ENCODE results near the gene OR7G3. TPM values are rescaled to one million over a fixed set of nuclear protein-coding genes. Genes with fewer than 3 reads are reported as not detected.

Gene OR7G3
- total RNA-seq, 1 experiment from 2014 or later = not detected

DNA sequence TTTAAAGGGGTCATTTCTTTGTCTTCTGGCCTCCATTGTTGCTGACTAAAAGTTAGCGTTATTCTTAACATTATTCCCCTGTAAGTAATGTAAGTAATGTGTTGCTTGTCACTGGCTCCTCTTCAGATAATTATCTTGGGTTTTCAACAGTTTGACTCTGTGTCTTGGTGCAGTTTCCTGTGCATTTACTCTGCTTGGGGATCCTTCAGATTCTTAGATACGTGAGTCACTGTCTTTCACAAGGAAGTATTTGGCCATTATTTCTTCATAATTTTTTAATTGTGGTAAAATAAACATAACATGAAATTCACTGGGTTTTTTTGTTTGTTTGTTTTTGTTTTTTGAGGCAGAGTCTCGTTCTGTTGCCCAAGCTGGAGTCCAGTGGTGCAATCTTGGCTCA is 38.5 kb upstream of the OR7G3 start:
- Histone ChIP-seq H3K18ac (ENCODE audit: insufficient read length, low read depth, low read length) (no peak overlapping the region), H3K27ac (ENCODE audit: insufficient read length, low read depth, low read length) (no peak overlapping the region), H3K79me2 (ENCODE audit: insufficient read depth, low read length) (no peaks in the 10 kb centered on the region), H3K56ac (ENCODE audit: insufficient read length, low read depth, low read length) (no peak overlapping the region), H2AK5ac (ENCODE audit: insufficient read length, low read length) (no peak overlapping the region), H3K27me3 (ENCODE audit: insufficient read depth, low read length) (no peaks in the 10 kb centered on the region), H4K8ac (replicated peaks; ENCODE audit: insufficient read length, low read depth, low read length) (no peak overlapping the region), H3K4me2 (ENCODE audit: insufficient read depth, insufficient read length, low read length) (no peak overlapping the region), H2BK5ac (ENCODE audit: insufficient read length, low read length) (no peak overlapping the region), H3K79me1 (ENCODE audit: insufficient read depth, low read depth, low read length, poor library complexity, severe bottlenecking) (peaks cover 8% of the 10 kb centered on the region), H4K91ac (ENCODE audit: insufficient read length, low read depth, low read length) (no peak overlapping the region), H2AFZ (ENCODE audit: low read length) (no peak overlapping the region), H2BK20ac (ENCODE audit: low read depth, low read length, poor library complexity, severe bottlenecking) (no peak overlapping the region), H3K4me1 (ENCODE audit: insufficient read depth, low read length) (no peaks in the 10 kb centered on the region), H4K20me1 (ENCODE audit: control insufficient read depth, insufficient read depth, insufficient read length) (no peaks in the 10 kb centered on the region), H3K14ac (ENCODE audit: insufficient read depth, low read length) (no peak overlapping the region), H3K4ac (ENCODE audit: low read depth, low read length) (no peak overlapping the region), H2BK15ac (ENCODE audit: low read depth, low read length) (no peak overlapping the region), H3K9me3 (ENCODE audit: control insufficient read depth, low read depth, low read length) (no peaks in the 10 kb centered on the region), H2BK12ac (ENCODE audit: insufficient read length, low read depth, low read length) (no peak overlapping the region), H2BK120ac (ENCODE audit: low read depth, low read length, poor library complexity, severe bottlenecking) (no peak overlapping the region), H3K23me2 (ENCODE audit: insufficient read length, low read depth, low read length, poor library complexity, severe bottlenecking) (no peaks in the 10 kb centered on the region), H3T11ph (ENCODE audit: low read length) (no peak overlapping the region), H4K5ac (ENCODE audit: insufficient read length, low read depth, low read length) (no peak overlapping the region), H3K9ac (ENCODE audit: extremely low read depth, insufficient read length, low read length) (no peak overlapping the region), H3K23ac (ENCODE audit: insufficient read length, low read depth, low read length) (no peak overlapping the region)
- Mint-ChIP-seq H3K4me1 (no peaks in the 10 kb centered on the region), H3K9me3 (peaks cover 20 to 25% of the 10 kb centered on the region in 2 experiments), H3K27me3 (ENCODE audit: low read depth) (no peaks in the 10 kb centered on the region; the same call in 1 of the 2 replicates), H3K27ac (no peak overlapping the region), H3K36me3 (ENCODE audit: insufficient read depth in 1 of 3, low read depth in 3 of 3) (peaks cover 47 to 49% (median 47%) of the 10 kb centered on the region in 3 experiments), H3K4me3 (no peak overlapping the region)
- DNase-seq = no peak
- TF ChIP-seq, protein P1, sequence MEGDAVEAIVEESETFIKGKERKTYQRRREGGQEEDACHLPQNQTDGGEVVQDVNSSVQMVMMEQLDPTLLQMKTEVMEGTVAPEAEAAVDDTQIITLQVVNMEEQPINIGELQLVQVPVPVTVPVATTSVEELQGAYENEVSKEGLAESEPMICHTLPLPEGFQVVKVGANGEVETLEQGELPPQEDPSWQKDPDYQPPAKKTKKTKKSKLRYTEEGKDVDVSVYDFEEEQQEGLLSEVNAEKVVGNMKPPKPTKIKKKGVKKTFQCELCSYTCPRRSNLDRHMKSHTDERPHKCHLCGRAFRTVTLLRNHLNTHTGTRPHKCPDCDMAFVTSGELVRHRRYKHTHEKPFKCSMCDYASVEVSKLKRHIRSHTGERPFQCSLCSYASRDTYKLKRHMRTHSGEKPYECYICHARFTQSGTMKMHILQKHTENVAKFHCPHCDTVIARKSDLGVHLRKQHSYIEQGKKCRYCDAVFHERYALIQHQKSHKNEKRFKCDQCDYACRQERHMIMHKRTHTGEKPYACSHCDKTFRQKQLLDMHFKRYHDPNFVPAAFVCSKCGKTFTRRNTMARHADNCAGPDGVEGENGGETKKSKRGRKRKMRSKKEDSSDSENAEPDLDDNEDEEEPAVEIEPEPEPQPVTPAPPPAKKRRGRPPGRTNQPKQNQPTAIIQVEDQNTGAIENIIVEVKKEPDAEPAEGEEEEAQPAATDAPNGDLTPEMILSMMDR (conservative IDR thresholded peaks at IDR 0.05) = no peak
- WGBS (ENCODE audit: extremely low coverage, insufficient read length, low lambda C conversion rate) = no CpG with 5 or more reads among the region's 3 CpGs

Data from H9 (cell line).